PC-9 (cell line): Measurements from ENCODE around the gene TJP3.

ENCODE experiments used
- EZH2 ChIP-seq: fragments of 200-600 bp; sonication (generic); IDR thresholded peaks from 2 replicates; pipeline ENCODE4 v1.8.0; 2017; ENCODE audit warnings: antibody characterized with exemption, low read depth
- TF ChIP-seq, protein P1 (sequence below): fragments of 200-600 bp; sonication (generic); conservative IDR thresholded peaks from 2 replicates; pipeline ENCODE4 v1.6.1; 2017; ENCODE audit warnings: mixed run types, antibody characterized with exemption, mild to moderate bottlenecking, moderate library complexity

GRCh38 chr19:3771000-3771905, 63.1 kb downstream of the TJP3 start:
- TF ChIP-seq, protein P1, sequence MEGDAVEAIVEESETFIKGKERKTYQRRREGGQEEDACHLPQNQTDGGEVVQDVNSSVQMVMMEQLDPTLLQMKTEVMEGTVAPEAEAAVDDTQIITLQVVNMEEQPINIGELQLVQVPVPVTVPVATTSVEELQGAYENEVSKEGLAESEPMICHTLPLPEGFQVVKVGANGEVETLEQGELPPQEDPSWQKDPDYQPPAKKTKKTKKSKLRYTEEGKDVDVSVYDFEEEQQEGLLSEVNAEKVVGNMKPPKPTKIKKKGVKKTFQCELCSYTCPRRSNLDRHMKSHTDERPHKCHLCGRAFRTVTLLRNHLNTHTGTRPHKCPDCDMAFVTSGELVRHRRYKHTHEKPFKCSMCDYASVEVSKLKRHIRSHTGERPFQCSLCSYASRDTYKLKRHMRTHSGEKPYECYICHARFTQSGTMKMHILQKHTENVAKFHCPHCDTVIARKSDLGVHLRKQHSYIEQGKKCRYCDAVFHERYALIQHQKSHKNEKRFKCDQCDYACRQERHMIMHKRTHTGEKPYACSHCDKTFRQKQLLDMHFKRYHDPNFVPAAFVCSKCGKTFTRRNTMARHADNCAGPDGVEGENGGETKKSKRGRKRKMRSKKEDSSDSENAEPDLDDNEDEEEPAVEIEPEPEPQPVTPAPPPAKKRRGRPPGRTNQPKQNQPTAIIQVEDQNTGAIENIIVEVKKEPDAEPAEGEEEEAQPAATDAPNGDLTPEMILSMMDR = no peak
- no peak for TF ChIP-seq EZH2
